Endothelial cell of umbilical vein (primary cell): ENCODE results near the gene SV2C. TPM values are rescaled to one million over a fixed set of nuclear protein-coding genes. Genes with fewer than 3 reads are reported as not detected.

Experiments used
- BruUV-seq: library from RNA; stranded (reverse); fragments of 400-500 nt; replicated peaks from 2 replicates; lab custom pipeline; 2021; lab: Mats Ljungman, UMichigan
- CTCF ChIA-PET: fragments of 300-600, 350-600 bp; sonication (Branson Sonifier 250); formaldehyde crosslinking; loops from one replicate; lab custom pipeline; 2021; ENCODE audit warnings: antibody characterized with exemption, inconsistent platforms; lab: Charles Lee
- POLR2A ChIA-PET: fragments of 300-600, 350-600 bp; sonication (Branson Sonifier 250); formaldehyde crosslinking; loops from one replicate; lab custom pipeline; 2021; ENCODE audit warnings: antibody characterized with exemption, inconsistent platforms; lab: Charles Lee
- DNase-seq: peaks from one replicate; pipeline ENCODE4 v3.0.0-alpha.2; 2011; ENCODE audit warnings: low read depth, low spot score
- FAIRE-seq: peaks from 2 replicates; lab custom pipeline; 2011; peaks lifted over from hg19 to GRCh38; lab: Jason Lieb, UNC
- H2AFZ ChIP-seq: 2 replicates; pipeline ENCODE4 v1.6.0; 2012; ENCODE audit warnings: low read depth, low read length, control low read depth, inconsistent platforms
- H3K27ac ChIP-seq: 2 replicates; pipeline ENCODE4 v1.5.1; 2011; ENCODE audit warnings: low read depth, mild to moderate bottlenecking, control low read depth, low read length, moderate library complexity; ENCODE audit not compliant: insufficient read depth
- H3K27me3 ChIP-seq, 2 experiments: 2 replicates each; pipeline versions ENCODE4 v1.6.0 to v1.6.1; 2011; ENCODE audit warnings: low read length in 2 of 2, mixed read lengths in 1 of 2; ENCODE audit not compliant: control insufficient read depth in 2 of 2, insufficient read depth in 2 of 2
- H3K36me3 ChIP-seq, 2 experiments: 2 replicates in 1 of 2; 3 replicates in 1 of 2; pipeline ENCODE4 v1.5.1; 2011; ENCODE audit warnings: low read length in 2 of 2, mild to moderate bottlenecking in 1 of 2, moderate library complexity in 1 of 2; ENCODE audit not compliant: control insufficient read depth in 2 of 2, insufficient read depth in 2 of 2; ENCODE audit errors: extremely low read depth in 1 of 2
- H3K4me1 ChIP-seq: 3 replicates; pipeline ENCODE4 v1.5.1; 2011; ENCODE audit warnings: mild to moderate bottlenecking, low read length; ENCODE audit not compliant: control insufficient read depth, insufficient read depth; ENCODE audit errors: extremely low read depth
- H3K4me2 ChIP-seq: 2 replicates; pipeline ENCODE4 v1.6.1; 2011; ENCODE audit warnings: low read length, control low read depth, mixed read lengths; ENCODE audit not compliant: insufficient read depth
- H3K4me3 ChIP-seq, 3 experiments: fragments of 200-600 bp in 1 of 3; sonication (generic), shearing (Covaris generic) in 1 of 3; replicated peaks in 1 of 3; 2 replicates each; pipeline ENCODE4 v1.5.1; 2011 to 2016; ENCODE audit warnings: control low read depth in 3 of 3, low read length in 3 of 3, mild to moderate bottlenecking in 2 of 3, inconsistent platforms in 1 of 3, low read depth in 1 of 3, moderate library complexity in 1 of 3; ENCODE audit not compliant: insufficient read depth in 1 of 3
- H3K79me2 ChIP-seq: 2 replicates; pipeline ENCODE4 v1.6.0; 2012; ENCODE audit warnings: low read length, inconsistent platforms; ENCODE audit not compliant: control insufficient read depth, insufficient read depth
- H3K9ac ChIP-seq: replicated peaks from 2 replicates; pipeline ENCODE3; 2011; ENCODE audit warnings: low read length, control low read depth; ENCODE audit not compliant: insufficient read depth; ENCODE audit errors: extremely low read depth
- H3K9me1 ChIP-seq: replicated peaks from 3 replicates; pipeline ENCODE4 v1.6.0; 2011; ENCODE audit warnings: mild to moderate bottlenecking, low read length; ENCODE audit not compliant: control insufficient read depth, insufficient read depth; ENCODE audit errors: extremely low read depth
- H3K9me3 ChIP-seq: replicated peaks from 2 replicates; pipeline ENCODE4 v1.5.1; 2012; ENCODE audit warnings: low read length, inconsistent platforms; ENCODE audit not compliant: control insufficient read depth, insufficient read depth
- H4K20me1 ChIP-seq: replicated peaks from 2 replicates; pipeline ENCODE3; 2011; ENCODE audit warnings: mild to moderate bottlenecking, low read length; ENCODE audit not compliant: control insufficient read depth, insufficient read depth; ENCODE audit errors: extremely low read depth
- EZH2 ChIP-seq: IDR thresholded peaks from 2 replicates; pipeline ENCODE4 v1.6.1; 2012; ENCODE audit warnings: borderline replicate concordance, low read depth, mild to moderate bottlenecking, moderate library complexity, low read length, inconsistent platforms; ENCODE audit not compliant: severe bottlenecking
- FOS ChIP-seq: IDR thresholded peaks from 2 replicates; pipeline ENCODE4 v1.6.1; 2011; ENCODE audit warnings: mild to moderate bottlenecking, low read length, moderate library complexity, borderline replicate concordance; ENCODE audit not compliant: insufficient read depth
- GATA2 ChIP-seq: IDR thresholded peaks from 2 replicates; pipeline ENCODE4 v1.7.0; 2011; ENCODE audit warnings: low read depth, mild to moderate bottlenecking, moderate library complexity, mixed read lengths, low read length; ENCODE audit not compliant: insufficient read length, insufficient read depth
- JUN ChIP-seq: IDR thresholded peaks from 2 replicates; pipeline ENCODE4 v1.6.1; 2011; ENCODE audit warnings: borderline replicate concordance, low read depth; ENCODE audit not compliant: insufficient read length, insufficient read depth
- MYC ChIP-seq: IDR thresholded peaks from one replicate; pipeline ENCODE4 v1.6.1; 2011; ENCODE audit warnings: mild to moderate bottlenecking, low read depth, low read length
- POLR2A ChIP-seq: IDR thresholded peaks from 2 replicates; pipeline ENCODE4 v1.6.1; 2012; ENCODE audit warnings: low read depth, mild to moderate bottlenecking, control low read depth, low read length
- POLR2AphosphoS5 ChIP-seq: IDR thresholded peaks from 2 replicates; pipeline ENCODE4 v1.6.1; 2012; ENCODE audit warnings: low read depth, mild to moderate bottlenecking, control low read depth, low read length, moderate library complexity; ENCODE audit not compliant: insufficient read depth
- dilution Hi-C: fragments of 300-500 bp; cut with MboI; formaldehyde crosslinking; loops from one replicate; pipeline ENCODE4 v1.15.0; 2019; ENCODE audit warnings: low sequenced_read_pairs; ENCODE audit not compliant: extremely low pct_ligation_motif_present
- intact Hi-C: fragments of 100-400 bp; cut with micrococcal nuclease; formaldehyde crosslinking; loops from one replicate; pipeline ENCODE4 v1.10.0; 2022
- polyA plus RNA-seq, 4 experiments: library from polyadenylated mRNA; depleted of rRNA in 3 of 4; stranded (reverse) in 3 of 4; unstranded in 1 of 4; fragments of >200 nt; gene quantifications; 2 replicates each; pipeline versions ENCODE4 v1.2.1 to v1.2.3, GENCODE V29; 2011 to 2012; ENCODE audit warnings: missing spikeins in 1 of 4
- total RNA-seq: library from RNA; stranded (reverse); gene quantifications from 2 replicates; pipeline ENCODE4 v1.2.3, GENCODE V29; 2021
- TF ChIP-seq, protein P1 (sequence below), 2 donors: IDR thresholded peaks; 1 replicate in 1 of 2; 2 replicates in 1 of 2; pipeline ENCODE4 v1.5.1; 2011; ENCODE audit warnings: low read length in 2 of 2, mild to moderate bottlenecking in 2 of 2, moderate library complexity in 2 of 2, control low read depth in 1 of 2, inconsistent platforms in 1 of 2, low read depth in 1 of 2; ENCODE audit not compliant: insufficient read depth in 1 of 2; ENCODE audit errors: extremely low read depth in 1 of 2
- TF ChIP-seq, protein P2 (sequence below): IDR thresholded peaks from 2 replicates; pipeline ENCODE4 v1.6.1; 2011; ENCODE audit not compliant: insufficient read depth, insufficient read length

The SV2C gene
- total and polyA plus RNA-seq, 2 donors (not counting 3 experiments of a cell fraction or from before 2014, with no cell fraction given) = not detected

DNA sequence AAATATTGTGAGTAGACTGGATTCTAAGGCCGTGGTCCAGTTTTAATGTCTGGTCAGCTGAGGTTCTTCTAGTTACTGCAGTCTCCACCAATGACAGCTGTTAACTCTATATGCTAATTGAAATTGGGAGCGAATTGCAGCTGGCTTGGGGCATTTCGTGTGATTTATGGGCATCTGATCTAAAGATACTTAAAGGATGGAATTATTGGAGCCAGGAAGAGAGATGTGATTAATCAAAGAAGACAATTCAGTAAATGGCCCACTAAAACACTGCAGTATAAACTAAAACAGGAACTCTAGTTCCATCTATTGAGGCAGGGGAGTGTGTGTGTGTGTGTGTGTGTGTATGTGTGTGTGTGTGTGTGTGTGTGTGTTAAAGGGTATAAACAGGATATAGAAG, 162.4 kb downstream of the SV2C start:
- H3K9ac ChIP-seq = no peak overlapping the region
- intact Hi-C loops (no loop called here), dilution Hi-C loops (no loop called here)
- no peak overlapping the region for H3K27ac ChIP-seq
- CTCF ChIA-PET = interaction anchor here (1.1 kb wide), 1 partner anchor 71 kb away, joined by 3 read pairs; no protein-coding TSS in a partner anchor
- FAIRE-seq (no peak), DNase-seq (no peak)
- no peaks in the 10 kb centered on the region for H4K20me1 ChIP-seq
- H3K9me1 ChIP-seq = no peaks in the 10 kb centered on the region
- H3K4me1 ChIP-seq = no peaks in the 10 kb centered on the region
- H3K27me3 ChIP-seq = no peaks in the 10 kb centered on the region
- TF ChIP-seq MYC = no peak
- TF ChIP-seq GATA2 = no peak
- TF ChIP-seq, protein P1, sequence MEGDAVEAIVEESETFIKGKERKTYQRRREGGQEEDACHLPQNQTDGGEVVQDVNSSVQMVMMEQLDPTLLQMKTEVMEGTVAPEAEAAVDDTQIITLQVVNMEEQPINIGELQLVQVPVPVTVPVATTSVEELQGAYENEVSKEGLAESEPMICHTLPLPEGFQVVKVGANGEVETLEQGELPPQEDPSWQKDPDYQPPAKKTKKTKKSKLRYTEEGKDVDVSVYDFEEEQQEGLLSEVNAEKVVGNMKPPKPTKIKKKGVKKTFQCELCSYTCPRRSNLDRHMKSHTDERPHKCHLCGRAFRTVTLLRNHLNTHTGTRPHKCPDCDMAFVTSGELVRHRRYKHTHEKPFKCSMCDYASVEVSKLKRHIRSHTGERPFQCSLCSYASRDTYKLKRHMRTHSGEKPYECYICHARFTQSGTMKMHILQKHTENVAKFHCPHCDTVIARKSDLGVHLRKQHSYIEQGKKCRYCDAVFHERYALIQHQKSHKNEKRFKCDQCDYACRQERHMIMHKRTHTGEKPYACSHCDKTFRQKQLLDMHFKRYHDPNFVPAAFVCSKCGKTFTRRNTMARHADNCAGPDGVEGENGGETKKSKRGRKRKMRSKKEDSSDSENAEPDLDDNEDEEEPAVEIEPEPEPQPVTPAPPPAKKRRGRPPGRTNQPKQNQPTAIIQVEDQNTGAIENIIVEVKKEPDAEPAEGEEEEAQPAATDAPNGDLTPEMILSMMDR (IDR thresholded peaks at IDR 0.05; ENCODE audit: extremely low read depth in 1 of 2, insufficient read depth in 1 of 2, low read depth in 1 of 2, low read length in 2 of 2) = no peak
- no peak for TF ChIP-seq POLR2AphosphoS5
- no peak for TF ChIP-seq EZH2
- no peak for TF ChIP-seq POLR2A
- TF ChIP-seq, protein P2, sequence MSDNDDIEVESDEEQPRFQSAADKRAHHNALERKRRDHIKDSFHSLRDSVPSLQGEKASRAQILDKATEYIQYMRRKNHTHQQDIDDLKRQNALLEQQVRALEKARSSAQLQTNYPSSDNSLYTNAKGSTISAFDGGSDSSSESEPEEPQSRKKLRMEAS = no peak
- TF ChIP-seq JUN = no peak
- no peak for TF ChIP-seq FOS
- POLR2A ChIA-PET = no interaction called here
- H3K9me3 ChIP-seq = no peaks in the 10 kb centered on the region
- no TSS peak for BruUV-seq
- H3K36me3 ChIP-seq = no peaks in the 10 kb centered on the region
- no peaks in the 10 kb centered on the region for H3K79me2 ChIP-seq
- H2AFZ ChIP-seq = no peak overlapping the region
- H3K4me3 ChIP-seq = no peak overlapping the region
- no peak overlapping the region for H3K4me2 ChIP-seq
